Ovary (tissue), 9 donors: ENCODE measurements around the gene PTPN14. TPM values are rescaled to one million over a fixed set of nuclear protein-coding genes. Genes with fewer than 3 reads are reported as not detected.
A peak's percentile ranks its signal among the peaks of the same experiment; 100 is the strongest.

Source experiments
- DNase-seq, 5 donors: peaks; one replicate each; pipeline ENCODE4 v3.0.0-alpha.2; 2019 to 2020
- H3K27ac ChIP-seq, 2 donors: fragments of 200-600 bp; one replicate each; pipeline versions ENCODE4 v1.5.1 to v1.8.0; 2019 to 2022
- H3K27me3 ChIP-seq: fragments of 200-600 bp; one replicate; pipeline ENCODE4 v1.8.0; 2022
- H3K36me3 ChIP-seq: fragments of 200-600 bp; sonication (generic); one replicate; pipeline ENCODE4 v1.5.1; 2019
- H3K4me1 ChIP-seq: one replicate; pipeline ENCODE4 v1.8.1; 2013; ENCODE audit warnings: mild to moderate bottlenecking, moderate library complexity; ENCODE audit not compliant: insufficient read depth
- H3K4me3 ChIP-seq: fragments of 200-600 bp; sonication (generic); one replicate; pipeline ENCODE4 v1.5.1; 2017
- H3K9me3 ChIP-seq, 2 donors: fragments of 200-600 bp in 1 of 2; sonication (generic) in 1 of 2; one replicate each; pipeline versions ENCODE4 v1.5.1 to v1.8.1; 2013 to 2019; ENCODE audit warnings: mild to moderate bottlenecking in 1 of 2, moderate library complexity in 1 of 2
- EP300 ChIP-seq: sonication (generic); formaldehyde crosslinking; IDR thresholded peaks from one replicate; pipeline ENCODE4 v1.6.1; 2017; ENCODE audit warnings: antibody characterized with exemption
- POLR2A ChIP-seq: fragments of 450-650 bp; IDR thresholded peaks from one replicate; pipeline ENCODE4 v1.6.1; 2017; ENCODE audit warnings: antibody characterized with exemption, mild to moderate bottlenecking, moderate library complexity
- WGBS, 3 donors: extraction: QIAGEN DNeasy Blood & Tissue Kit in 1 of 3; methylation state at CpG; one replicate each; pipeline versions ENCODE4 v1.1.5 to v1.1.7; 2013 to 2017; 5-methylcytosine and 5-hydroxymethylcytosine counted together
- intact Hi-C, 4 donors: fragments of 100-400 bp; cut with DNase I; formaldehyde crosslinking; loops; one replicate each; pipeline versions ENCODE4 v1.11.0 to v1.15.1; 2022 to 2023
- polyA plus RNA-seq, 2 donors: library from polyadenylated mRNA; stranded (reverse); fragments of 200-250 nt in 1 of 2; fragments of 350-450 nt in 1 of 2; fragmentation: Illumina TruSeq in 1 of 2; extraction: RNeasy Lipid Tissue Mini Kit (QIAGEN cat#74804) in 1 of 2; gene quantifications; one replicate each; pipeline ENCODE4 v1.2.3, GENCODE V29; 2013 to 2014
- total RNA-seq, 7 donors: library from RNA; depleted of rRNA in 2 of 7; stranded (reverse); fragments of >200 nt in 2 of 7; fragmentation: NEBNext Ultra II Directional in 3 of 7; extraction: Animal tissue kit (Norgen Biotek cat#: 25700) in 3 of 7; gene quantifications; one replicate each; pipeline versions ENCODE4 v1.1.0 to v1.2.4, GENCODE V29; 2016 to 2023
- TF ChIP-seq, protein P1 (sequence below), 3 donors: fragments of 450-650 bp in 2 of 3; fragments of 200-600 bp in 1 of 3; IDR thresholded peaks; one replicate each; pipeline versions ENCODE4 v1.5.1 to v1.8.0; 2016 to 2022; ENCODE audit warnings: antibody characterized with exemption in 3 of 3, mild to moderate bottlenecking in 1 of 3
- donor health status: DM: no; HTN: no; CAD: no; lungs with moderate emphysema.
- donor health status: DM: no; HTN: no; CAD: no.
- donor health status: Bipolar disorder and iron deficiency.
- donor health status: DM: yes; HTN: yes; CAD: no.
- donor health status: DM: no; HTN: no; CAD: no.
- donor health status: DM: yes; HTN: yes; CAD: no.

The PTPN14 gene
- total and polyA plus RNA-seq, 9 donors: 7.6 to 68.9 (median 41.1) TPM

DNA sequence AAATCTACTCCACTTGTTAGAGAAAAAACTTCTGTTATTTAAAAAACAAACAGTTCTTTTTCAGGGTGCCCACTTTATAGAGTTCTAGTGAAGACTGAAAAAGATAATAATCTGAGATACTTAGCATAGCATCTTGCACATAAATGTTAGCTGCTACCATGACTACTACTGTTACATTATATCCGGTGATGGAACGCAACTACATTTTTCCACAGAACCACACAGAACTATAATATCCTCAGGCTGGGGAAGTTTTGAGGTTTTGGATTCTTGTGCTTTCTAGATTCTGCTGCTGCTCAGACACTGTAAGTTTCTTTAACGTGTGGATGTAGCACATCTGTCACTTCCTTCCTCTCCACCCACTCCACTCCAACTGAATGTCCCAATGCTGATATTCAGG is 110.3 kb downstream of the PTPN14 start:
- 80 to 83% (median 83%) methylated on average over 3 of the region's 3 CpGs for WGBS, 3 donors
- no peak for DNase-seq
- Histone ChIP-seq H3K9me3 (no peaks in the 10 kb centered on the region), H3K27me3 (no peaks in the 10 kb centered on the region), H3K4me3 (no peak overlapping the region), H3K27ac (peak overlapping the region in 1 of 2 donors; percentile 83), H3K4me1 (peaks cover 6% of the 10 kb centered on the region), H3K36me3 (no peaks in the 10 kb centered on the region)
- TF ChIP-seq, protein P1, sequence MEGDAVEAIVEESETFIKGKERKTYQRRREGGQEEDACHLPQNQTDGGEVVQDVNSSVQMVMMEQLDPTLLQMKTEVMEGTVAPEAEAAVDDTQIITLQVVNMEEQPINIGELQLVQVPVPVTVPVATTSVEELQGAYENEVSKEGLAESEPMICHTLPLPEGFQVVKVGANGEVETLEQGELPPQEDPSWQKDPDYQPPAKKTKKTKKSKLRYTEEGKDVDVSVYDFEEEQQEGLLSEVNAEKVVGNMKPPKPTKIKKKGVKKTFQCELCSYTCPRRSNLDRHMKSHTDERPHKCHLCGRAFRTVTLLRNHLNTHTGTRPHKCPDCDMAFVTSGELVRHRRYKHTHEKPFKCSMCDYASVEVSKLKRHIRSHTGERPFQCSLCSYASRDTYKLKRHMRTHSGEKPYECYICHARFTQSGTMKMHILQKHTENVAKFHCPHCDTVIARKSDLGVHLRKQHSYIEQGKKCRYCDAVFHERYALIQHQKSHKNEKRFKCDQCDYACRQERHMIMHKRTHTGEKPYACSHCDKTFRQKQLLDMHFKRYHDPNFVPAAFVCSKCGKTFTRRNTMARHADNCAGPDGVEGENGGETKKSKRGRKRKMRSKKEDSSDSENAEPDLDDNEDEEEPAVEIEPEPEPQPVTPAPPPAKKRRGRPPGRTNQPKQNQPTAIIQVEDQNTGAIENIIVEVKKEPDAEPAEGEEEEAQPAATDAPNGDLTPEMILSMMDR (IDR thresholded peaks at IDR 0.05): no peak
- no peak for TF ChIP-seq POLR2A
- no peak for TF ChIP-seq EP300
- intact Hi-C loops: no loop called here

DNA sequence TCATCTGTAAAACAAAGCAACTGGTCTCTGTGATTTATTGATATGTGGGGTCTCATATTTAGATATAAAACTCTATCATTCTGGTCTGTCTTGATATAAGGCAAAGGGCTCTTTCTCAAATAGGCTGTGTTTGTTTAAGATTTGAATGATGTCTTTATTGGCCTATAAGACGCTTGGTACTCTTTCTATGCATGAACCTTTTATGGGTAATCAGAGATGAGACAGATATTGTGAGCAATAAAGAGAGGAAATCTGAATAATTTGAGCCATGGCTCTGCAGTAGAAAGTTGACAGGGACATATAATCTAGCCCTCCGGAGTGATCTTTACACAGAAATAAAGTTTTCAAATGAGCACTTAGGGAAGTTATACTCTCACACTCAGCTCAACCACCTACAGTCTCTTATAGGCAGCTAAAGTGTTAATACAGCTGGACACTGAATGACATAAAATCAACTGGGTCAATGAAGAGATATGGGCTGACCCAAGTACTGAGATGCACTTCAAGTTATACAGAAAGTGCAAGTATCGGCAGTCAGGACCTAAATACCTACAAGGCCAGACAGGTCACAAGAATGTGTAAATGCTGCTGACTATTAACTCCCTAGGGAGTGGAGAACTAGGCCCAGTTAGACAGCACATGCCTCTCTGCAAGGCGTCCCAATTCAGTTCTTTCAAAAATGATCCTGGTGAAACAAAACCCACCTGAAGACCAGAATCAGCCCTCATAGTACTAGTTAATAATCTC is 111.0 kb downstream of the PTPN14 start:
- TF ChIP-seq, protein P1 (IDR thresholded peaks at IDR 0.05): no peak
- TF ChIP-seq POLR2A (no peak), EP300 (no peak)
- Histone ChIP-seq H3K36me3 (no peaks in the 10 kb centered on the region), H3K4me3 (no peak overlapping the region), H3K4me1 (peaks cover 6% of the 10 kb centered on the region), H3K9me3 (no peaks in the 10 kb centered on the region), H3K27ac (peak overlapping the region in 1 of 2 donors; percentile 83), H3K27me3 (no peaks in the 10 kb centered on the region)
- intact Hi-C loops: no loop called here
- DNase-seq: no peak
- 80 to 90% (median 89%) methylated on average over 4 of the region's 4 CpGs for WGBS, 3 donors

DNA sequence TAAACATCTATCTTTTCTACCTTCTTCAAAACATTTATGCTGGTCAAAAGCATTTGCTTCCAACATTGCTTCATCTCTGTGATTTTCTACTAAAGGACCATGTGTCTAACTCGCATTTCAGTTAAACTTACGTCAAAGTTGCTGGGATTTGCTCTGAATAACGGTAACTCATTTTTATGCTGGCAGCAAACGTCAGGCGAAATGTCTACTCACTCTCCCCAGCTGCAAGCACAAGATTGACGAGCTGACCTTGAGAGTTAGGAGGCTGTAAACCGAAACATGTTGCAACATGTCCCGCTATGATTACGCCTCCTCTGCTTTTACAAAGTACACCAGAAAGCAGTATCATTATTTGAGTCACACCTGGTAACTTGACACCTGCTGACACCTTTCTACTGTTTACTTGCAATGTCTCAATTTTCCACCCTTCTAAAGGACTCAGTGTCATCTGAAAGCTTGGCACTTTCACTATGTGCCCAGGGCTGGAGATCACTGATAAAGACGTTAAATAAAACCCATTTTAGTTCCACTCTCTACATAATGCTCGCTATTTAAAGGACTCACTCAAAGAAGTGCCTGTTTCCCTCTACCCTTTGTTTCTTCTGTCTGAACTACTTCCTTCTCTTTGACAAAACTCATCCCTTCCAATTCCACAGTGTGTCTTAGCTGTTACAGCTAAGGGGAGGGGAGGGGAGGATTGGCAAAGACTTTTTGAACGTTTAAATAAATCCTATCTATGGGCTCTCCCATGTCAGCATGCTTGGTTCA is 111.9 kb downstream of the PTPN14 start:
- H3K4me1 ChIP-seq: peaks cover 6% of the 10 kb centered on the region
- no peak overlapping the region for H3K4me3 ChIP-seq
- DNase-seq: peak in 4 of 5 donors; percentile 50 to 78 (median 58)
- H3K36me3 ChIP-seq: no peaks in the 10 kb centered on the region
- H3K27me3 ChIP-seq: no peaks in the 10 kb centered on the region
- peak overlapping the region; percentile 24 to 83 for H3K27ac ChIP-seq
- intact Hi-C loops: no loop called here
- TF ChIP-seq, protein P1 (IDR thresholded peaks at IDR 0.05): no peak
- TF ChIP-seq POLR2A: no peak
- TF ChIP-seq EP300: peak; percentile 63
- no peaks in the 10 kb centered on the region for H3K9me3 ChIP-seq
- WGBS, 3 donors: 6 to 25% (median 14%) methylated on average over 12 of the region's 12 CpGs

DNA sequence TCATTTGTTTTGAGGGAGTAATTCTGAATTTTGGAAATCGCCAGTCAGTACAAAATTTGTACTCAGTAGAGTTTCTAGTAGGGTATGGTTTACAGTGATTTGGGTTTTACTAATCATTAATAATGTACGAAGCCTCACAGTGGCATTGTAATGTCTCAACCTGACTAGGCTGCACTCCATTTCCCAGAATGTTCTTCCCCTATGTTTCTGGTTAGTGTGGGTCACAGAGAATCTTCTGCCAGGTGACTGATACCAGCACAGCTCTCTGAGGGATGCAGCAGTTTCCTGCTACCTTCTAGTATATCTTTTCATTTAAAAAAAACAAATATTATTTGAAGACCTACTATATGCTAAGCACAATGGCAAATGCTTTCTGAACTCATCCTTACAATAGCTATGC is 112.9 kb downstream of the PTPN14 start:
- 93 to 96% (median 94%) methylated on average over 2 of the region's 2 CpGs for WGBS, 3 donors
- H3K4me1 ChIP-seq: peaks cover 6% of the 10 kb centered on the region
- H3K27ac ChIP-seq: peak overlapping the region in 1 of 2 donors; percentile 83
- no peak for DNase-seq
- H3K9me3 ChIP-seq: no peaks in the 10 kb centered on the region
- no peak overlapping the region for H3K4me3 ChIP-seq
- TF ChIP-seq EP300: no peak
- TF ChIP-seq, protein P1 (IDR thresholded peaks at IDR 0.05): no peak
- TF ChIP-seq POLR2A: no peak
- no peaks in the 10 kb centered on the region for H3K36me3 ChIP-seq
- no peaks in the 10 kb centered on the region for H3K27me3 ChIP-seq
- intact Hi-C loops: no loop called here
